Muscle layer of colon (tissue), 2 donors: Measurements from ENCODE around the gene MED8.

Experiments
- H3K27ac ChIP-seq: one replicate; pipeline ENCODE4 v1.7.0; 2013; ENCODE audit warnings: low read depth, mild to moderate bottlenecking, low read length, moderate library complexity
- H3K27me3 ChIP-seq, 2 donors: one replicate each; pipeline ENCODE4 v1.7.0; 2013; ENCODE audit warnings: low read length in 2 of 2, mild to moderate bottlenecking in 2 of 2; ENCODE audit not compliant: insufficient read depth in 2 of 2, control insufficient read depth in 1 of 2
- H3K36me3 ChIP-seq: one replicate; pipeline ENCODE4 v1.7.0; 2013; ENCODE audit warnings: mild to moderate bottlenecking, low read length; ENCODE audit not compliant: insufficient read depth
- H3K4me1 ChIP-seq: one replicate; pipeline ENCODE4 v1.7.0; 2013; ENCODE audit warnings: mild to moderate bottlenecking, low read length; ENCODE audit not compliant: insufficient read depth
- H3K4me3 ChIP-seq, 2 donors: one replicate each; pipeline ENCODE4 v1.7.0; 2013; ENCODE audit warnings: low read length in 2 of 2, low read depth in 1 of 2, mild to moderate bottlenecking in 1 of 2, moderate library complexity in 1 of 2
- H3K9ac ChIP-seq: one replicate; pipeline ENCODE4 v1.7.0; 2013; ENCODE audit warnings: low read length
- H3K9me3 ChIP-seq: one replicate; pipeline ENCODE4 v1.7.0; 2013; ENCODE audit warnings: mild to moderate bottlenecking, low read length
- donor health status: abdominal sarcoma.
- donor health status: Adenocarcinoma of cecum.

The MED8 gene

GRCh38 chr1:43389326-43390313 is at the start of gene MED8, which contains the start of gene SZT2:
MED8 (minus strand) TSS chr1:43389800; CDS start chr1:43389764, 36 bp downstream.
SZT2 (plus strand) TSS chr1:43389899; CDS start chr1:43389969, 70 bp downstream.
- Histone ChIP-seq H3K9ac (peak within 1 kb of the TSS; percentile 75), H3K4me1 (peaks cover 33% of the 10 kb centered on the region), H3K27me3 (no peaks in the 10 kb centered on the region), H3K9me3 (no peaks in the 10 kb centered on the region), H3K36me3 (peaks cover 43% of the 10 kb centered on the region), H3K4me3 (peak within 1 kb of the TSS; percentile 69 to 90), H3K27ac (peak within 1 kb of the TSS; percentile 70)

GRCh38 chr1:43438953-43439581 is 49.5 kb upstream of the MED8 start:
- Histone ChIP-seq H3K4me1 (peaks cover 20% of the 10 kb centered on the region), H3K27ac (no peak overlapping the region), H3K9me3 (no peaks in the 10 kb centered on the region), H3K36me3 (peaks cover 68% of the 10 kb centered on the region), H3K4me3 (no peak overlapping the region), H3K27me3 (no peaks in the 10 kb centered on the region), H3K9ac (no peak overlapping the region)

- no peaks in the 10 kb centered on the region for H3K9me3 ChIP-seq
- H3K4me3 ChIP-seq: no peak overlapping the region
- no peaks in the 10 kb centered on the region for H3K27me3 ChIP-seq
- no peak overlapping the region for H3K27ac ChIP-seq
- H3K36me3 ChIP-seq: peaks cover 68% of the 10 kb centered on the region
- no peak overlapping the region for H3K9ac ChIP-seq
- peaks cover 20% of the 10 kb centered on the region for H3K4me1 ChIP-seq
These were observed 49.0 kb upstream of the MED8 start for GRCh38 chr1:43438576-43438952.

GRCh38 chr1:43438006-43438405 is 48.4 kb upstream of the MED8 start:
- Histone ChIP-seq H3K36me3 (peaks cover 66% of the 10 kb centered on the region), H3K4me1 (peaks cover 20% of the 10 kb centered on the region), H3K27me3 (no peaks in the 10 kb centered on the region), H3K4me3 (no peak overlapping the region), H3K9me3 (no peaks in the 10 kb centered on the region), H3K27ac (no peak overlapping the region), H3K9ac (no peak overlapping the region)

GRCh38 chr1:43437031-43437973 is 47.7 kb upstream of the MED8 start:
- no peak overlapping the region for H3K27ac ChIP-seq
- peaks cover 65% of the 10 kb centered on the region for H3K36me3 ChIP-seq

GRCh38 chr1:43436371-43436770 is 46.8 kb upstream of the MED8 start:
- peaks cover 67% of the 10 kb centered on the region for H3K36me3 ChIP-seq
- no peaks in the 10 kb centered on the region for H3K27me3 ChIP-seq

More at GRCh38 chr1:43437031-43437973, 47.7 kb upstream of the MED8 start:
- no peak overlapping the region for H3K9ac ChIP-seq
- H3K4me1 ChIP-seq: peaks cover 20% of the 10 kb centered on the region
- no peaks in the 10 kb centered on the region for H3K9me3 ChIP-seq
- no peak overlapping the region for H3K4me3 ChIP-seq
- H3K27me3 ChIP-seq: no peaks in the 10 kb centered on the region

GRCh38 chr1:43435146-43436145 is 45.8 kb upstream of the MED8 start:
- no peak overlapping the region for H3K4me3 ChIP-seq
- H3K9ac ChIP-seq: no peak overlapping the region
- H3K27ac ChIP-seq: peak overlapping the region; percentile 52

More at GRCh38 chr1:43436371-43436770, 46.8 kb upstream of the MED8 start:
- Histone ChIP-seq H3K9ac (no peak overlapping the region), H3K4me1 (peaks cover 20% of the 10 kb centered on the region), H3K27ac (peak overlapping the region; percentile 52), H3K4me3 (no peak overlapping the region), H3K9me3 (no peaks in the 10 kb centered on the region)

GRCh38 chr1:43434256-43434655 is 44.7 kb upstream of the MED8 start:
- Histone ChIP-seq H3K27me3 (no peaks in the 10 kb centered on the region), H3K9me3 (no peaks in the 10 kb centered on the region), H3K36me3 (peaks cover 67% of the 10 kb centered on the region), H3K4me3 (no peak overlapping the region), H3K4me1 (peaks cover 20% of the 10 kb centered on the region), H3K9ac (no peak overlapping the region), H3K27ac (no peak overlapping the region)

More at GRCh38 chr1:43435146-43436145, 45.8 kb upstream of the MED8 start:
- Histone ChIP-seq H3K9me3 (no peaks in the 10 kb centered on the region), H3K4me1 (peaks cover 20% of the 10 kb centered on the region), H3K27me3 (no peaks in the 10 kb centered on the region), H3K36me3 (peaks cover 67% of the 10 kb centered on the region)

GRCh38 chr1:43432907-43433306 is 43.3 kb upstream of the MED8 start:
- Histone ChIP-seq H3K36me3 (peaks cover 72% of the 10 kb centered on the region), H3K27me3 (no peaks in the 10 kb centered on the region)

More at GRCh38 chr1:43432907-43433306, 43.3 kb upstream of the MED8 start:
- H3K4me3 ChIP-seq: no peak overlapping the region
- H3K27ac ChIP-seq: no peak overlapping the region
- H3K9ac ChIP-seq: no peak overlapping the region
- H3K9me3 ChIP-seq: no peaks in the 10 kb centered on the region
- H3K4me1 ChIP-seq: peaks cover 20% of the 10 kb centered on the region
